DND-41 (cell line): ENCODE data around the gene NCF4.

ENCODE experiments used
- ATAC-seq: fragments of 200-7000 bp; cut with Tn5 transposase; 3 replicates; pipeline ENCODE4 v1.9.1; 2021; ENCODE audit warnings: low read depth; ENCODE audit not compliant: insufficient read depth
- DNase-seq: peaks from one replicate; pipeline ENCODE4 v3.0.0-alpha.2; 2020
- H2AFZ ChIP-seq: 2 replicates; pipeline ENCODE4 v1.6.0; 2012; ENCODE audit warnings: low read depth, low read length
- H3K27ac ChIP-seq: 2 replicates; pipeline ENCODE4 v1.5.1; 2012; ENCODE audit warnings: low read length, inconsistent platforms
- H3K27me3 ChIP-seq: fragments of 200-600 bp; sonication (generic); 2 replicates; pipeline ENCODE4 v1.6.0; 2012; ENCODE audit warnings: low read length, mild to moderate bottlenecking, inconsistent platforms; ENCODE audit not compliant: insufficient read depth, poor library complexity
- H3K36me3 ChIP-seq: 2 replicates; pipeline ENCODE4 v1.5.1; 2012; ENCODE audit warnings: low read length, inconsistent platforms; ENCODE audit not compliant: insufficient read depth
- H3K4me1 ChIP-seq: 2 replicates; pipeline ENCODE4 v1.5.1; 2012; ENCODE audit warnings: mild to moderate bottlenecking, low read length; ENCODE audit not compliant: insufficient read depth
- H3K4me2 ChIP-seq: 2 replicates; pipeline ENCODE4 v1.6.0; 2012; ENCODE audit warnings: mild to moderate bottlenecking, moderate library complexity, low read length, inconsistent platforms; ENCODE audit not compliant: insufficient read depth
- H3K4me3 ChIP-seq, 2 experiments: fragments of 200-600 bp in 1 of 2; shearing (Covaris generic) in 1 of 2; 2 replicates each; pipeline ENCODE4 v1.5.1; 2012 to 2016; ENCODE audit warnings: inconsistent platforms in 2 of 2, low read length in 2 of 2, mild to moderate bottlenecking in 2 of 2, low read depth in 1 of 2, moderate library complexity in 1 of 2
- H3K79me2 ChIP-seq: 2 replicates; pipeline ENCODE4 v1.6.0; 2012; ENCODE audit warnings: low read length, inconsistent platforms; ENCODE audit not compliant: insufficient read depth
- H3K9ac ChIP-seq: 2 replicates; pipeline ENCODE4 v1.6.0; 2012; ENCODE audit warnings: low read depth, mild to moderate bottlenecking, inconsistent platforms, low read length, moderate library complexity
- H3K9me3 ChIP-seq: 2 replicates; pipeline ENCODE4 v1.5.1; 2012; ENCODE audit warnings: low read length, moderate library complexity, mild to moderate bottlenecking, inconsistent platforms; ENCODE audit not compliant: insufficient read depth, severe bottlenecking
- H4K20me1 ChIP-seq: 2 replicates; pipeline ENCODE4 v1.6.0; 2012; ENCODE audit warnings: low read length; ENCODE audit not compliant: insufficient read depth
- EZH2 ChIP-seq: IDR thresholded peaks from 3 replicates; pipeline ENCODE4 v1.6.1; 2012; ENCODE audit warnings: borderline replicate concordance, low read depth, mild to moderate bottlenecking, moderate library complexity, low read length, inconsistent platforms; ENCODE audit not compliant: severe bottlenecking
- TF ChIP-seq, protein P1 (sequence below): IDR thresholded peaks from 2 replicates; pipeline ENCODE4 v1.5.1; 2012; ENCODE audit warnings: borderline replicate concordance, low read length, moderate library complexity, mild to moderate bottlenecking; ENCODE audit not compliant: poor library complexity, severe bottlenecking; ENCODE audit errors: extremely low read depth

Gene NCF4

GRCh38 chr22:36912694-36913426 lies 52.1 kb downstream of the NCF4 start:
- Histone ChIP-seq H2AFZ (no peak overlapping the region), H3K4me3 (no peak overlapping the region), H3K4me1 (no peaks in the 10 kb centered on the region), H3K79me2 (no peaks in the 10 kb centered on the region), H4K20me1 (no peaks in the 10 kb centered on the region), H3K4me2 (no peak overlapping the region), H3K27ac (no peak overlapping the region), H3K9ac (no peak overlapping the region), H3K9me3 (no peaks in the 10 kb centered on the region), H3K36me3 (no peaks in the 10 kb centered on the region), H3K27me3 (peaks cover 5% of the 10 kb centered on the region)
- no peak for DNase-seq
- ATAC-seq = no peak
- TF ChIP-seq, protein P1, sequence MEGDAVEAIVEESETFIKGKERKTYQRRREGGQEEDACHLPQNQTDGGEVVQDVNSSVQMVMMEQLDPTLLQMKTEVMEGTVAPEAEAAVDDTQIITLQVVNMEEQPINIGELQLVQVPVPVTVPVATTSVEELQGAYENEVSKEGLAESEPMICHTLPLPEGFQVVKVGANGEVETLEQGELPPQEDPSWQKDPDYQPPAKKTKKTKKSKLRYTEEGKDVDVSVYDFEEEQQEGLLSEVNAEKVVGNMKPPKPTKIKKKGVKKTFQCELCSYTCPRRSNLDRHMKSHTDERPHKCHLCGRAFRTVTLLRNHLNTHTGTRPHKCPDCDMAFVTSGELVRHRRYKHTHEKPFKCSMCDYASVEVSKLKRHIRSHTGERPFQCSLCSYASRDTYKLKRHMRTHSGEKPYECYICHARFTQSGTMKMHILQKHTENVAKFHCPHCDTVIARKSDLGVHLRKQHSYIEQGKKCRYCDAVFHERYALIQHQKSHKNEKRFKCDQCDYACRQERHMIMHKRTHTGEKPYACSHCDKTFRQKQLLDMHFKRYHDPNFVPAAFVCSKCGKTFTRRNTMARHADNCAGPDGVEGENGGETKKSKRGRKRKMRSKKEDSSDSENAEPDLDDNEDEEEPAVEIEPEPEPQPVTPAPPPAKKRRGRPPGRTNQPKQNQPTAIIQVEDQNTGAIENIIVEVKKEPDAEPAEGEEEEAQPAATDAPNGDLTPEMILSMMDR = no peak
- TF ChIP-seq EZH2 = no peak

GRCh38 chr22:36913427-36914389 lies 52.9 kb downstream of the NCF4 start, which contains the start of gene CSF2RB:
CSF2RB (plus strand) TSS chr22:36913628; CDS start chr22:36922208, 8,580 bp downstream.
- H3K9me3 ChIP-seq = no peaks in the 10 kb centered on the region
- no peak within 1 kb of the TSS for H3K4me3 ChIP-seq
- no peak within 1 kb of the TSS for H2AFZ ChIP-seq
- peaks cover 7% of the 10 kb centered on the region for H3K27me3 ChIP-seq
- H3K79me2 ChIP-seq = no peaks in the 10 kb centered on the region
- H3K9ac ChIP-seq = no peak within 1 kb of the TSS
- no peak within 1 kb of the TSS for H3K4me2 ChIP-seq
- no peak for ATAC-seq
- H3K4me1 ChIP-seq = no peaks in the 10 kb centered on the region
- no peaks in the 10 kb centered on the region for H3K36me3 ChIP-seq
- TF ChIP-seq EZH2 = no peak
- TF ChIP-seq, protein P1 = no peak
- no peak within 1 kb of the TSS for H3K27ac ChIP-seq
- no peak for DNase-seq
- no peaks in the 10 kb centered on the region for H4K20me1 ChIP-seq

DNA sequence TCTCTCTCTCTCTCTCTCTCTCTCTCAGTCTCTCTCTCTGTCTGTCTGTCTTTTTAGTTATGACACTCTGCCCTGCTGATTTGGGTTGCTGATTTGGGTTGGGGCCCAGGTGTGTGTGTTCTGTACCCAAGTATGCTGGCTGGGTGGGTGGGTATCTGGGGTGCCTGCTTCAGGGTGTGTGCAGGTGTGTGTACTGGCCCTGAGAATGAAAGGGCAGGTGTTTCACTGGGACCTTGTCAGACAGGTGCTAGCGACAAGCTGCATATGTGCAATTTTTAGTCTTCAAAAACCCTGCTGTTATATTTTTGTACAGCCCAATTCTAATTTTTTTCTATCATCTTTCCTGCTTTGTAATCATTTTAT lies 53.6 kb downstream of the NCF4 start:
- TF ChIP-seq, protein P1 = no peak
- TF ChIP-seq EZH2 = no peak
- H3K4me1 ChIP-seq = no peaks in the 10 kb centered on the region
- no peak overlapping the region for H3K4me2 ChIP-seq
- DNase-seq (no peak), ATAC-seq (no peak)
- no peak overlapping the region for H3K4me3 ChIP-seq
- H3K79me2 ChIP-seq = no peaks in the 10 kb centered on the region
- no peak overlapping the region for H3K27ac ChIP-seq
- no peaks in the 10 kb centered on the region for H3K36me3 ChIP-seq
- H3K9me3 ChIP-seq = no peaks in the 10 kb centered on the region
- no peaks in the 10 kb centered on the region for H4K20me1 ChIP-seq
- peaks cover 9% of the 10 kb centered on the region for H3K27me3 ChIP-seq
- no peak overlapping the region for H3K9ac ChIP-seq
- no peak overlapping the region for H2AFZ ChIP-seq
